ENCODE results near the gene S100A1.
"Not testable (repeated sequence)": the region's sequence is repeated elsewhere in the genome, so short reads cannot be mapped to it uniquely, and the experiment has no call there.

The S100A1 gene

DNA sequence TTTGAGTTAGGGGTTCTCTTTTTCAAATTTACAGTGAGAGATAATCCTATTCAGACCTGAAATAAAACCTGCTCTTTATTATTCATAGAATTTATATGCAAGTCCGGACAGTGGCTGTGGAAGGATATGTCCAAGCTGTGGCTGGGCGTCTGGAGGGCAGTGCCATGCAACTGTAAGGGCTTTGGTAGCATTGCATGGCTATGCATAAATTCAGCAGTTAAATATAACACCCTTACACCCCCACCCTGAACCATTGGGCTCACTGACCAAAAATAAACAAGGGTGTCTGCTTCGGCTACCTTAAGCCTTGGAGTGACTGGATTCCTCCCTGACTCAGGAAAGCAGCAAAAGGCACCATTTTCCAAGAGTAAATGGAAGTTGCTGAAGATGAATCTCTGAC is 11.0 kb downstream of the S100A1 start:
- H3K4me3 ChIP-seq (ENCODE audit: low read depth, low read length), result no peak overlapping the region
- TF ChIP-seq, protein P1, sequence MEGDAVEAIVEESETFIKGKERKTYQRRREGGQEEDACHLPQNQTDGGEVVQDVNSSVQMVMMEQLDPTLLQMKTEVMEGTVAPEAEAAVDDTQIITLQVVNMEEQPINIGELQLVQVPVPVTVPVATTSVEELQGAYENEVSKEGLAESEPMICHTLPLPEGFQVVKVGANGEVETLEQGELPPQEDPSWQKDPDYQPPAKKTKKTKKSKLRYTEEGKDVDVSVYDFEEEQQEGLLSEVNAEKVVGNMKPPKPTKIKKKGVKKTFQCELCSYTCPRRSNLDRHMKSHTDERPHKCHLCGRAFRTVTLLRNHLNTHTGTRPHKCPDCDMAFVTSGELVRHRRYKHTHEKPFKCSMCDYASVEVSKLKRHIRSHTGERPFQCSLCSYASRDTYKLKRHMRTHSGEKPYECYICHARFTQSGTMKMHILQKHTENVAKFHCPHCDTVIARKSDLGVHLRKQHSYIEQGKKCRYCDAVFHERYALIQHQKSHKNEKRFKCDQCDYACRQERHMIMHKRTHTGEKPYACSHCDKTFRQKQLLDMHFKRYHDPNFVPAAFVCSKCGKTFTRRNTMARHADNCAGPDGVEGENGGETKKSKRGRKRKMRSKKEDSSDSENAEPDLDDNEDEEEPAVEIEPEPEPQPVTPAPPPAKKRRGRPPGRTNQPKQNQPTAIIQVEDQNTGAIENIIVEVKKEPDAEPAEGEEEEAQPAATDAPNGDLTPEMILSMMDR (IDR thresholded peaks at IDR 0.05; ENCODE audit: insufficient read depth, low read length, missing control alignments), result no peak
- POLR2A ChIA-PET, result interaction anchor here (1.2 to 2.1 kb wide), 3 partner anchors 10 to 21 kb away, joined by 3 to 8 read pairs (median 4); partner anchors contain the start of gene S100A13
- CTCF ChIA-PET, result interaction anchor here (1.0 to 3.7 kb wide), 3 partner anchors 67 to 128 kb away, joined by 3 to 13 read pairs (median 6); no protein-coding TSS in a partner anchor
- DNase-seq (ENCODE audit: low read depth, low spot score), result no peak

DNA sequence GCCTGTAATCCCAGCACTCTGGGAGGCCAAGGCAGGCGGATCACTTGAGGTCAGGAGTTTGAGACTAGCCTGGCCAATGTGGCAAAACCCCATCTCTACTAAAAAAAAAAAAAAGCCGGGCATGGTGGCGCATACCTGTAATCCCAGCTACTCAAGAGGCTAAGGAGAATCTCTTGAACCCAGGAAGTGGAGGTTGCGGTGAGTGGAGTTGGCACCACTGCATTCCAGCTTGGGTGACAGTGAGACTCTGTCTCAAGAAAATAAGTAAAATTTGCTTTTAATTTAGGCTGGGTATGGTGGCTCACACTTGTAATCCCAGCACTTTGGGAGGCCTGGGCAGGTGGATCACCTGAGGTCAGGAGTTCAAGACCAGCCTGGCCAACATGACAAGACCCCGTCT is 12.0 kb downstream of the S100A1 start:
- ChIA-PET POLR2A (interaction anchor here (0.8 to 2.2 kb wide), 4 partner anchors 11 to 73 kb away, joined by 3 to 8 read pairs (median 4); partner anchors contain the start of gene S100A13), CTCF (interaction anchor here (1.3 to 3.7 kb wide), 2 partner anchors 68 to 129 kb away, joined by 6 to 13 read pairs; no protein-coding TSS in a partner anchor)
- H3K4me3 ChIP-seq (ENCODE audit: low read depth, low read length); DNase-seq (ENCODE audit: low read depth, low spot score): not testable (repeated sequence)

DNA sequence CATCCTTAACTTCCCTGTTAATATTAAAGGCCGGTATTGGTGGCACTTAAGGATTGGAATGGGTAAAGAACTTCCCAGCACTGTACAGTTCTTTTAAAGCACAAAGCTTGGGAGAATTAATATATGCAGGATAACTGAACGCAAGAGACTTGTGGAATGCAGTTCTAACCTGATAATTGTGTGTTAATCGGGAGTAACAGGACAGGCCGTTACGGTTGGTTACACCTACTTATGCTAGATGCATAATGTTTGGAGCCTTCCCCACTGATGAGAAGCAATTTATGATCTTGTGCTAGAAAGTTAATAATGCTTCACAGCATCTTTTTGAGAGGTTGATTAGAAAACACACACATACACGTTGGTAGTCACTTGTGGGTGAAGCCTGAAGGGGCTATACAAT is 12.6 kb downstream of the S100A1 start:
- TF ChIP-seq, protein P1 (IDR thresholded peaks at IDR 0.05; ENCODE audit: insufficient read depth, low read length, missing control alignments), result no peak
- ChIA-PET POLR2A (interaction anchor here (0.8 to 2.2 kb wide), 4 partner anchors 11 to 74 kb away, joined by 3 to 8 read pairs (median 4); partner anchors contain the start of gene S100A13), CTCF (interaction anchor here (2.0 to 3.7 kb wide), 3 partner anchors 13 to 130 kb away, joined by 4 to 14 read pairs (median 13); partner anchors contain the start of genes S100A1 and S100A13)
- H3K4me3 ChIP-seq (ENCODE audit: low read depth, low read length), result no peak overlapping the region
- DNase-seq (ENCODE audit: low read depth, low spot score), result no peak

DNA sequence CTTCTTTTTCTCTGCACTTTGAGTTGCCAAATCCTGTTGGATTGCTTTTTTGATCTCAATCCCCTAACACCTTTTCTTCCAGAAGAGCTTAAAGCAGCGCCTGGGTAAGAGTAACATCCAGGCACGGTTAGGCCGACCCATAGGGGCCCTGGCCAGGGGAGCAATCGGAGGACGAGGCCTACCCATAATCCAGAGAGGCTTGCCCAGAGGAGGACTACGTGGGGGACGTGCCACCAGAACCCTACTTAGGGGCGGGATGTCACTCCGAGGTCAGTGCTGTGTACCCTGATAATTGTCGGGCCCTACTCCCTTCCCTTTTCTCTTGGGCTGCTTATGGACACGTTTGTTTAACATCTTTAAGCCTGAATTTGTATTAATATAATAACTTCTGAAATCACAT is 13.9 kb downstream of the S100A1 start:
- DNase-seq (ENCODE audit: low read depth, low spot score), result no peak
- ChIA-PET CTCF (interaction anchor here (0.8 to 3.7 kb wide), 4 partner anchors 11 to 131 kb away, joined by 3 to 14 read pairs (median 8); partner anchors contain the start of genes S100A1 and S100A13), POLR2A (no interaction called here)
- no peak overlapping the region for H3K4me3 ChIP-seq (ENCODE audit: low read depth, low read length)
- TF ChIP-seq, protein P1 (IDR thresholded peaks at IDR 0.05; ENCODE audit: insufficient read depth, low read length, missing control alignments), result no peak

DNA sequence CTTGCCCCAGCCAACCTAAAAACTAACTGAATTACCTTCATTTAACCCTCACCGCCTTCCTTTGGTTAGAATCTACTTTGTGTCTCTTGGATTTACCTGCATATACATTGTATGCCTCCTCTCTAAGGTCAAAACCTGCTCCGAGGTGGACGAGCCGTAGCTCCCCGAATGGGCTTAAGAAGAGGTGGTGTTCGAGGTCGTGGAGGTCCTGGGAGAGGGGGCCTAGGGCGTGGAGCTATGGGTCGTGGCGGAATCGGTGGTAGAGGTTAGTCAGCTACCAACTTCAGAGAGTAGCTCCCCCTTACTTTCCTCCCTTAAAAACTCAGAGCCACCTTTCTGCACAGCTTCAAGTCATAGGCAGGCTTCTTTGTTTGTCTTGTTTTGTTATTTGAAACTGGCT is 14.9 kb downstream of the S100A1 start:
- no peak for DNase-seq (ENCODE audit: low read depth, low spot score)
- POLR2A ChIA-PET, result interaction anchor here (0.7 to 3.0 kb wide), 4 partner anchors 9 to 136 kb away, joined by 3 to 16 read pairs (median 6); partner anchors contain the start of genes CHTOP, S100A13 and S100A16
- H3K4me3 ChIP-seq (ENCODE audit: low read depth, low read length), result no peak overlapping the region
- CTCF ChIA-PET, result interaction anchor here (0.5 to 4.0 kb wide), 8 partner anchors 9 to 379 kb away, joined by 3 to 23 read pairs (median 5); partner anchors contain the start of genes CHTOP, S100A1 and S100A13
- TF ChIP-seq, protein P1 (IDR thresholded peaks at IDR 0.05; ENCODE audit: insufficient read depth, low read length, missing control alignments), result no peak

DNA sequence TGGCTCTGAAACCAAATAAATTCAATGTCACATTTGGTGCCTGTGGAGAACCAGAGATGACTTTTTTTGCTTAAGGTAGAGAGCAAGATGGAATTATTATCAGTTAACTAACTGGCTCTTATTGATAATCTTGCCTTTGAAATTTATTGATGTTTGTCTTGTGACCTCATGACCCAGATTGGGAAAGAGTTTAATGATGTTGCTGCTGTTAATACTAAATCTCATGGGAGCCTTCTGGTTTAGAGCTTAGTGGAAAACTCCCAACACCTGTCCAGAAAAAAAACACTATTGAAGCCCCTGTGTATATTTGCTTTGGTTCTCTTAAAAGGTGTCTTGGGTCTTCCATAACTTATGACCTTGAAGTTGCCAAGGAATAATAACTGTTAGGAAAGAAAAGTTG is 15.6 kb downstream of the S100A1 start:
- no peak for DNase-seq (ENCODE audit: low read depth, low spot score)
- POLR2A ChIA-PET, result interaction anchor here (2.3 to 3.0 kb wide), 2 partner anchors 10 to 17 kb away, joined by 8 to 16 read pairs; partner anchors contain the start of genes CHTOP and S100A13
- TF ChIP-seq, protein P1 (IDR thresholded peaks at IDR 0.05; ENCODE audit: insufficient read depth, low read length, missing control alignments), result no peak
- no peak overlapping the region for H3K4me3 ChIP-seq (ENCODE audit: low read depth, low read length)
- CTCF ChIA-PET, result interaction anchor here (0.7 to 4.0 kb wide), 9 partner anchors 9 to 150 kb away, joined by 3 to 23 read pairs (median 6); partner anchors contain the start of genes CHTOP, S100A1 and S100A13

Data from AG04449 (cell line).